Gastrocnemius medialis (tissue), 4 donors: ENCODE measurements around the gene ZFYVE27. TPM values are rescaled to one million over a fixed set of nuclear protein-coding genes. Genes with fewer than 3 reads are reported as not detected.

Experiments used
- ATAC-seq, 2 donors: fragments of 150-250 bp; one replicate each; pipeline ENCODE4 v1.9.1; 2016
- DNase-seq, 2 donors: peaks; one replicate each; pipeline ENCODE4 v3.0.0-alpha.2; 2019
- H3K27ac ChIP-seq, 4 donors: fragments of 200-600 bp; sonication (generic); 1 replicate in 1 of 4; 2 replicates in 3 of 4; pipeline ENCODE4 v1.5.1; 2016 to 2018; ENCODE audit warnings: mild to moderate bottlenecking in 2 of 4, moderate library complexity in 1 of 4
- H3K27me3 ChIP-seq, 3 donors: fragments of 200-600 bp; sonication (generic) in 2 of 3; 1 replicate in 1 of 3; 2 replicates in 2 of 3; pipeline versions ENCODE4 v1.5.1 to v1.6.0; 2016 to 2019; ENCODE audit warnings: mild to moderate bottlenecking in 1 of 3, moderate library complexity in 1 of 3
- H3K36me3 ChIP-seq, 2 donors: fragments of 200-600 bp; sonication (generic) in 1 of 2; one replicate each; pipeline ENCODE4 v1.5.1; 2017 to 2018
- H3K4me1 ChIP-seq, 2 donors: fragments of 200-600 bp; sonication (generic) in 1 of 2; one replicate each; pipeline ENCODE4 v1.5.1; 2016 to 2017; ENCODE audit warnings: mild to moderate bottlenecking in 2 of 2
- H3K4me3 ChIP-seq, 4 donors: fragments of 200-600 bp; sonication (generic) in 3 of 4; 1 replicate in 1 of 4; 2 replicates in 3 of 4; pipeline ENCODE4 v1.5.1; 2016 to 2019; ENCODE audit warnings: mild to moderate bottlenecking in 2 of 4
- H3K9me3 ChIP-seq, 3 donors: fragments of 200-600 bp; sonication (generic) in 2 of 3; 1 replicate in 1 of 3; 2 replicates in 2 of 3; pipeline ENCODE4 v1.5.1; 2016 to 2019
- POLR2A ChIP-seq, 2 donors: fragments of 450-650 bp; IDR thresholded peaks; one replicate each; pipeline ENCODE4 v1.6.1; 2017; ENCODE audit warnings: antibody characterized with exemption in 2 of 2, mild to moderate bottlenecking in 2 of 2, moderate library complexity in 2 of 2
- in situ Hi-C, 4 donors: fragments of 200-750 bp; cut with MboI; loops; one replicate each; pipeline versions ENCODE4 v1.15.0 to v1.8.0; 2017; ENCODE audit warnings: low sequenced_read_pairs in 4 of 4
- intact Hi-C: fragments of 100-400 bp; cut with DNase I; formaldehyde crosslinking; loops from one replicate; pipeline ENCODE4 v1.15.1; 2023; ENCODE audit warnings: low total_unique reads
- total RNA-seq, 4 donors: library from RNA; depleted of rRNA; stranded (reverse); fragments of >200 nt; gene quantifications; one replicate each; pipeline versions ENCODE4 v1.1.0 to v1.2.3, GENCODE V29; 2016
- TF ChIP-seq, protein P1 (sequence below), 5 experiments: fragments of 450-650 bp in 3 of 5; fragments of 200-600 bp in 2 of 5; sonication (generic) in 2 of 5; IDR thresholded peaks in 4 of 5; conservative IDR thresholded peaks in 1 of 5; 1 replicate in 4 of 5; 2 replicates in 1 of 5; pipeline ENCODE4 v1.5.1; 2016 to 2019; ENCODE audit warnings: antibody characterized with exemption in 5 of 5, mild to moderate bottlenecking in 3 of 5, moderate library complexity in 3 of 5

The ZFYVE27 gene
- total RNA-seq, 4 donors from 2014 or later, result 7.6 to 14.9 (median 11.6) TPM

DNA sequence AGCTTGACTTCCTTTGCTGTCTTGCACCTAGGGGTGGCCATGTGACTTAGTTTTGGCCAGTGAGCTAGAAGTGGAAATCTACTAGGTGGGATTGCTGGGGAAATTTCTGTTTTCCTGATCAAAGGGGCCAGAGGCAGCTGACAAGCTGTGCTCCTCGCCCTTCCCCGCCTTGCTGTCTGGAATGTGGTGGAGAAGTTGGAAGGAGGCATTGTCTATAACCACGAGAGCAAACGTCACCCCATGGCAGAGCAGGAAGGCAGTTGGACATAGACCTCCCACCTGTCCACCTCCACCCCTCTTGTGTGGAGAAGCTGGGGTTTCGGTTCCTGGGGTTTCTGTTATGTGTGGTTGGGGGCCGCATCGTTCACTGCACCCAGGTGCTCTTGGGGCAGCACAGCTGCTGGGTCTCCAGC is 27.6 kb downstream of the ZFYVE27 start:
- no peak overlapping the region for H3K4me3 ChIP-seq
- no peak for ATAC-seq

DNA sequence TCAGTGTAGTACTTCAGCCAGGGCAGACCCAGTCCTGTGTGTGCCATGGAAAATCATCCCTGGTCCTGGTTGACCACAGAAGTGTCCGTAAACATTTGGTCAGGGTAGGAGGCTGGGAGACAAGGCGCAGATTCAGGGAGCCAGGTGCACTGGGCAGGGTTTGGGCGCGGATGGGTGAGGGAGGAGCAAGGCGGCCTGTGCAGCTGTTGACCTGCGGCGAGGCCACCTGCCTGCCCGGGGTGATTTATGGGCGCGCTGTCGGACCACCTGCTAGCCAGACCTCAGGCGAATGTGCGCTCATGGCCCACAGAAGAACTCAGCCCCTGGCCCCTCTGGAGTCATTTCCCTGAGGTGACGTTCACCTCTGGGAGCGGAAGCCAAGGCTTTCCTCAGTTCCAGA is 28.3 kb downstream of the ZFYVE27 start:
- TF ChIP-seq POLR2A (IDR thresholded peaks at IDR 0.05), result no peak
- TF ChIP-seq, protein P1, sequence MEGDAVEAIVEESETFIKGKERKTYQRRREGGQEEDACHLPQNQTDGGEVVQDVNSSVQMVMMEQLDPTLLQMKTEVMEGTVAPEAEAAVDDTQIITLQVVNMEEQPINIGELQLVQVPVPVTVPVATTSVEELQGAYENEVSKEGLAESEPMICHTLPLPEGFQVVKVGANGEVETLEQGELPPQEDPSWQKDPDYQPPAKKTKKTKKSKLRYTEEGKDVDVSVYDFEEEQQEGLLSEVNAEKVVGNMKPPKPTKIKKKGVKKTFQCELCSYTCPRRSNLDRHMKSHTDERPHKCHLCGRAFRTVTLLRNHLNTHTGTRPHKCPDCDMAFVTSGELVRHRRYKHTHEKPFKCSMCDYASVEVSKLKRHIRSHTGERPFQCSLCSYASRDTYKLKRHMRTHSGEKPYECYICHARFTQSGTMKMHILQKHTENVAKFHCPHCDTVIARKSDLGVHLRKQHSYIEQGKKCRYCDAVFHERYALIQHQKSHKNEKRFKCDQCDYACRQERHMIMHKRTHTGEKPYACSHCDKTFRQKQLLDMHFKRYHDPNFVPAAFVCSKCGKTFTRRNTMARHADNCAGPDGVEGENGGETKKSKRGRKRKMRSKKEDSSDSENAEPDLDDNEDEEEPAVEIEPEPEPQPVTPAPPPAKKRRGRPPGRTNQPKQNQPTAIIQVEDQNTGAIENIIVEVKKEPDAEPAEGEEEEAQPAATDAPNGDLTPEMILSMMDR (IDR thresholded peaks at IDR 0.05 in 4 of 5, conservative IDR thresholded peaks at IDR 0.05 in 1 of 5), result no peak
- Histone ChIP-seq H3K27me3 (peaks cover 6 to 12% (median 7%) of the 10 kb centered on the region in 3 donors), H3K4me1 (peaks cover 0 to 23% of the 10 kb centered on the region in 2 donors), H3K9me3 (no peaks in the 10 kb centered on the region), H3K4me3 (no peak overlapping the region), H3K27ac (no peak overlapping the region), H3K36me3 (peaks cover 0 to 3% of the 10 kb centered on the region in 2 donors)
- intact Hi-C loops (no loop called here), in situ Hi-C loops (loop anchor here in 1 of 4 donors (25.0 kb wide), 1 partner anchor 272 kb away; the partner anchor contains the start of gene CRTAC1)
- DNase-seq, result peak; percentile 20 to 42
- peak; percentile 50 to 60 for ATAC-seq

More for the DNA sequence above, 27.6 kb downstream of the ZFYVE27 start:
- Histone ChIP-seq H3K9me3 (no peaks in the 10 kb centered on the region), H3K36me3 (peaks cover 0 to 9% of the 10 kb centered on the region in 2 donors), H3K4me1 (peaks cover 0 to 23% of the 10 kb centered on the region in 2 donors), H3K27ac (no peak overlapping the region), H3K27me3 (peaks cover 0 to 6% (median under 1%) of the 10 kb centered on the region in 3 donors)
- intact Hi-C loops (no loop called here), in situ Hi-C loops (loop anchor here in 1 of 4 donors (25.0 kb wide), 1 partner anchor 273 kb away; the partner anchor contains the start of gene CRTAC1)
- DNase-seq, result no peak
- TF ChIP-seq, protein P1 (IDR thresholded peaks at IDR 0.05 in 4 of 5, conservative IDR thresholded peaks at IDR 0.05 in 1 of 5), result no peak
- no peak for TF ChIP-seq POLR2A (IDR thresholded peaks at IDR 0.05)

DNA sequence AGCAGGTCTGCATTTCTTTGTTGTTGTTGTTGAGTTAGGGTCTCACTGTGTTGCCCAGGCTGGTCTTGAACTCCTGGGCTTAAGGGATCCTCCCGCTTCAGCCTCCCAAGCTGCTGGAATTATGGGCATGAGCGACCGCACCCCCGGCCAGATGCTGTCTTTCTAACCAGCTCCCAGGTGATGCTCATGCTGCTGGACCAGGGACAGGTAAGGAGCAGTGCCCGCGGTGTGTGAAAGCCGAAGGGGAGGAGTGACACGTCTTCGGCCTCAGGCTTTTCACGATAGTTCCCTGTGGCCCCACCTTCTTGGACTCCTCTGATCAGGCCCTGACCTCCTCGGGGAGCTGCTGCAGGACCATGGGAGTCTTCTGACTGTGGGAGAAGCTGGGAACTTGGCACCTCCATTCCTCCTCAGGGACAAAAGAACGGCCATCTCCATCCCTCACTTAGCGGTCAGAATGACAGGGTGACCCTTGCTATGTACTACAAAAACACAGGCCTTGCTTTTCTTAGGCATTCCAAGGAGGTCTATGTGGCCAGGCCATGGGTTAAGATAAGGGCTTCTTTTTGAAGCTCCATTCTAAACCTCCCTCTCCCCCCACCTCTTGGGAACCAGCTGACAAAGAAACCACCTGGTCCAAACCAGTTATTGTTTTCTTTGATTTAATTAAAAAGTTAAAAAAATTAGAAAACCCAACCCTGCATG is 29.3 kb downstream of the ZFYVE27 start:
- no peak for ATAC-seq
- Histone ChIP-seq H3K4me3 (no peak overlapping the region), H3K27ac (no peak overlapping the region), H3K4me1 (peaks cover 3 to 23% of the 10 kb centered on the region in 2 donors), H3K27me3 (peaks cover 16 to 22% (median 17%) of the 10 kb centered on the region in 3 donors), H3K9me3 (no peaks in the 10 kb centered on the region), H3K36me3 (no peaks in the 10 kb centered on the region)
- in situ Hi-C loops, result loop anchor here in 1 of 4 donors (25.0 kb wide), 1 partner anchor 271 kb away; the partner anchor contains the start of gene CRTAC1
- TF ChIP-seq POLR2A (IDR thresholded peaks at IDR 0.05), result no peak
- TF ChIP-seq, protein P1 (IDR thresholded peaks at IDR 0.05 in 4 of 5, conservative IDR thresholded peaks at IDR 0.05 in 1 of 5), result no peak
- no peak for DNase-seq
- intact Hi-C loops, result no loop called here

DNA sequence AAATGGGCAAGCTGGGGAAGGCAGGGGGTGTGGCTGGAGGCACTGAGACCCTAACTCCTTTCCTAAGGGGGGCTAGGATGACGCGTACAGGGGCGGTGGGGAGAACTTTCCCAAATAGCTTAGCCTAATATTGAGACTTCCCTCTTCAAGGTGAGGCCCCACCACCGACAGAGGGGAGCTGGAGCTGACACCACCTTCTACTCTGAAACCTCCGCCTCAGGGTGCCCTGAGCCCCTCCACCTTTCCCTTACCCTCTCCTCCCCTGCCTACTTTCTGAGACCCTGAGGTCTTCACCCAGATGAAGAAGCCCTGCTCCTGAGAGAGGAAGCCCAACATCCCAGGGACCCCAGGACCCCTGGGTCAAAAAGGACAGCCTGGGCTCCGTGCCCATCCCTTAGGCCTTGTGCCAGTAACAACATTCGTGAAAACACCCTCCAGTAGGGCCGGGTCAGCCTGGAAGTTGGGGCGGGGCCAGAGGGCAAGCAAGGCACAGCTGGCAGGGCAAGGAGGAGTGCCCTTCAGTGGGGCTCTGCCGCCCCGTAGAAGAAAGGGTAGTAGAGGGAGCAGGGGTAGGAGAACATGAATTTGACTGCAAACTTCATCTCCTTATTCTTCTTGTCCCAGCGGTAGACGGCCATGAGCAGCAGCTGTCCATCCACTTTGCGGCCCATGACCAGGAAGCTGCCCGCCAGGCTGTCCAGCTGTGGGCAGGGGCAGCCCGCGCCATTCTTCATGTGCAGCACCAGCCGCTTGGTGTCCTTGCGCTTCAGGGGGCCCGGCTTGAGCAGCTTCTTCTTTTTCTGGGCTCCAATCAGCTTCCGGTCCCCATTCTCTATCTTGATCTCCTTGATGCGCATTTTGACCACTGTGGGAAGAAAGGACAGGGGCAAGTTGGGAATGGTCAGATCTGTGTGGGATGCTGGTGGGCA is 30.3 kb downstream of the ZFYVE27 start:
- no peak overlapping the region for H3K4me3 ChIP-seq
- H3K27me3 ChIP-seq, result peaks cover 16 to 29% (median 18%) of the 10 kb centered on the region in 3 donors
- H3K9me3 ChIP-seq, result no peaks in the 10 kb centered on the region
- no peaks in the 10 kb centered on the region for H3K36me3 ChIP-seq
- H3K4me1 ChIP-seq, result peaks cover 5 to 23% of the 10 kb centered on the region in 2 donors
- in situ Hi-C loops (loop anchor here in 1 of 4 donors (25.0 kb wide), 1 partner anchor 270 kb away; the partner anchor contains the start of gene CRTAC1), intact Hi-C loops (no loop called here)
- DNase-seq, result no peak
- no peak overlapping the region for H3K27ac ChIP-seq
- ATAC-seq, result no peak
- TF ChIP-seq, protein P1 (IDR thresholded peaks at IDR 0.05 in 4 of 5, conservative IDR thresholded peaks at IDR 0.05 in 1 of 5), result no peak
- TF ChIP-seq POLR2A (IDR thresholded peaks at IDR 0.05), result no peak
